HUES6 (cell line): ENCODE results near the gene CMTM4.
"Not testable (repeated sequence)": the region's sequence is repeated elsewhere in the genome, so short reads cannot be mapped to it uniquely, and the experiment has no call there.

Experiments used
- H3K27ac ChIP-seq: 2 replicates; pipeline ENCODE4 v1.7.0; 2013; ENCODE audit warnings: low read depth, mild to moderate bottlenecking, low read length, inconsistent platforms
- H3K27me3 ChIP-seq: 2 replicates; pipeline ENCODE4 v1.6.1; 2013; ENCODE audit warnings: low read length; ENCODE audit not compliant: control insufficient read depth, insufficient read depth
- H3K36me3 ChIP-seq: 2 replicates; pipeline ENCODE4 v1.6.1; 2013; ENCODE audit warnings: low read length; ENCODE audit not compliant: control insufficient read depth, insufficient read depth
- H3K4me1 ChIP-seq: 2 replicates; pipeline ENCODE4 v1.6.1; 2013; ENCODE audit warnings: low read length; ENCODE audit not compliant: control insufficient read depth, insufficient read depth
- H3K4me3 ChIP-seq: 2 replicates; pipeline ENCODE4 v1.5.1; 2013; ENCODE audit warnings: low read depth, low read length
- H3K9ac ChIP-seq: one replicate; pipeline ENCODE4 v1.6.1; 2013; ENCODE audit warnings: mild to moderate bottlenecking, low read length
- H3K9me3 ChIP-seq: 2 replicates; pipeline ENCODE4 v1.6.1; 2013; ENCODE audit warnings: low read depth, low read length; ENCODE audit not compliant: control insufficient read depth, insufficient read depth

The CMTM4 gene

GRCh38 chr16:66574081-66574480, 122.5 kb downstream of the CMTM4 start:
- H3K9me3 ChIP-seq, result no peaks in the 10 kb centered on the region
- H3K4me1 ChIP-seq, result no peaks in the 10 kb centered on the region; the same call in 1 of the 2 replicates

GRCh38 chr16:66572356-66572755, 124.2 kb downstream of the CMTM4 start:
- H3K4me1 ChIP-seq, result no peaks in the 10 kb centered on the region
- no peak overlapping the region for H3K4me3 ChIP-seq
- no peaks in the 10 kb centered on the region for H3K36me3 ChIP-seq
- H3K9me3 ChIP-seq, result no peaks in the 10 kb centered on the region
- H3K27me3 ChIP-seq, result peaks cover 5% of the 10 kb centered on the region; the same call in 1 of the 2 replicates
- H3K27ac ChIP-seq, result no peak overlapping the region
- no peak overlapping the region for H3K9ac ChIP-seq

More at GRCh38 chr16:66574081-66574480, 122.5 kb downstream of the CMTM4 start:
- Histone ChIP-seq H3K36me3 (no peaks in the 10 kb centered on the region), H3K27me3 (peaks cover 22% of the 10 kb centered on the region), H3K9ac (no peak overlapping the region), H3K4me3 (no peak overlapping the region), H3K27ac (no peak overlapping the region)

- Histone ChIP-seq H3K4me3 (no peak overlapping the region), H3K9ac (no peak overlapping the region), H3K27ac (no peak overlapping the region)
Observed at GRCh38 chr16:66569827-66570405, 126.6 kb downstream of the CMTM4 start.

GRCh38 chr16:66569131-66569530, 127.4 kb downstream of the CMTM4 start:
- H3K27ac ChIP-seq, result no peak overlapping the region
- no peak overlapping the region for H3K4me3 ChIP-seq
- no peaks in the 10 kb centered on the region for H3K9me3 ChIP-seq
- peaks cover 7% of the 10 kb centered on the region for H3K36me3 ChIP-seq
- no peaks in the 10 kb centered on the region for H3K27me3 ChIP-seq
- H3K4me1 ChIP-seq, result no peaks in the 10 kb centered on the region
- no peak overlapping the region for H3K9ac ChIP-seq

More at GRCh38 chr16:66569827-66570405, 126.6 kb downstream of the CMTM4 start:
- Histone ChIP-seq H3K9me3 (no peaks in the 10 kb centered on the region), H3K27me3 (no peaks in the 10 kb centered on the region), H3K4me1 (no peaks in the 10 kb centered on the region), H3K36me3 (peaks cover 7% of the 10 kb centered on the region)

- Histone ChIP-seq H3K36me3 (peaks cover 10% of the 10 kb centered on the region), H3K27me3 (no peaks in the 10 kb centered on the region), H3K4me3 (no peak overlapping the region), H3K9ac (no peak overlapping the region), H3K9me3 (no peaks in the 10 kb centered on the region), H3K4me1 (no peaks in the 10 kb centered on the region), H3K27ac (no peak overlapping the region)
Observed at GRCh38 chr16:66568355-66568754, 128.2 kb downstream of the CMTM4 start.

- H3K27ac ChIP-seq, result not testable (repeated sequence)
Observed at GRCh38 chr16:66567270-66567669, 129.3 kb downstream of the CMTM4 start.

GRCh38 chr16:66566051-66566901, 130.3 kb downstream of the CMTM4 start, which contains the start of gene CMTM1:
Gene CMTM1, plus strand, starts transcription at chr16:66566439. Its CDS starts 75 bp downstream, at chr16:66566514.
- no peaks in the 10 kb centered on the region for H3K27me3 ChIP-seq
- H3K36me3 ChIP-seq, result peaks cover 11% of the 10 kb centered on the region
- H3K4me1 ChIP-seq, result no peaks in the 10 kb centered on the region
- H3K9me3 ChIP-seq, result no peaks in the 10 kb centered on the region
- H3K4me3 ChIP-seq, result no peak within 1 kb of the TSS
- no peak within 1 kb of the TSS for H3K27ac ChIP-seq
- no peak within 1 kb of the TSS for H3K9ac ChIP-seq

More at GRCh38 chr16:66567270-66567669, 129.3 kb downstream of the CMTM4 start:
- H3K9me3 ChIP-seq, H3K9ac ChIP-seq, H3K4me3 ChIP-seq, H3K27me3 ChIP-seq, H3K4me1 ChIP-seq: not testable (repeated sequence)
- peaks cover 11% of the 10 kb centered on the region for H3K36me3 ChIP-seq
